ENCODE results near the gene CUTA. TPM values are rescaled to one million over a fixed set of nuclear protein-coding genes. Genes with fewer than 3 reads are reported as not detected.

The CUTA gene
- total and polyA plus RNA-seq, 8 donors: 12.8 to 233 (median 133) TPM

DNA sequence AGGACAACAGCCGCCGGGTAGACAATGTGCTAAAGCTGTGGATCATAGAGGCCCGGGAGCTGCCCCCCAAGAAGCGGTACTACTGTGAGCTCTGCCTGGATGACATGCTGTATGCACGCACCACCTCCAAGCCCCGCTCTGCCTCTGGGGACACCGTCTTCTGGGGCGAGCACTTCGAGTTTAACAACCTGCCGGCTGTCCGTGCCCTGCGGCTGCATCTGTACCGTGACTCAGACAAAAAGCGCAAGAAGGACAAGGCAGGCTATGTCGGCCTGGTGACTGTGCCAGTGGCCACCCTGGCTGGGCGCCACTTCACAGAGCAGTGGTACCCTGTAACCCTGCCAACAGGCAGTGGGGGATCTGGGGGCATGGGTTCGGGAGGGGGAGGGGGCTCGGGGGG, 19.8 kb upstream of the CUTA start:
- intact Hi-C loops (cut with DNase I; ENCODE audit: low total_unique reads): no loop called here
- H3K9me3 ChIP-seq: no peaks in the 10 kb centered on the region
- peaks cover 26 to 78% (median 70%) of the 10 kb centered on the region in 4 donors for H3K36me3 ChIP-seq
- WGBS, 5 donors: 95 to 97% (median 96%) methylated on average over 17 to 18 of the region's 18 CpGs
- TF ChIP-seq CTCF (IDR thresholded peaks at IDR 0.05) (no peak), POLR2AphosphoS5 (IDR thresholded peaks at IDR 0.05) (no peak), EP300 (IDR thresholded peaks at IDR 0.05) (no peak), POLR2A (IDR thresholded peaks at IDR 0.05) (no peak)
- no peak overlapping the region for H3K27ac ChIP-seq
- H3K4me1 ChIP-seq: peaks cover 0 to 18% (median 6%) of the 10 kb centered on the region in 4 donors
- H3K27me3 ChIP-seq: no peaks in the 10 kb centered on the region
- no peak for DNase-seq
- H3K4me3 ChIP-seq: no peak overlapping the region

GRCh38 chr6:33434961-33435360, 17.1 kb upstream of the CUTA start:
- Histone ChIP-seq H3K36me3 (peaks cover 23 to 57% (median 44%) of the 10 kb centered on the region in 4 donors), H3K27ac (no peak overlapping the region), H3K27me3 (no peaks in the 10 kb centered on the region), H3K9me3 (no peaks in the 10 kb centered on the region), H3K4me1 (peaks cover 12 to 44% (median 27%) of the 10 kb centered on the region in 4 donors), H3K4me3 (no peak overlapping the region)
- TF ChIP-seq POLR2AphosphoS5 (IDR thresholded peaks at IDR 0.05) (no peak), EP300 (IDR thresholded peaks at IDR 0.05) (no peak), POLR2A (IDR thresholded peaks at IDR 0.05) (no peak), CTCF (IDR thresholded peaks at IDR 0.05) (no peak)
- WGBS, 5 donors: 83 to 98% (median 91%) methylated on average over 4 of the region's 4 CpGs
- DNase-seq: no peak
- intact Hi-C loops (cut with DNase I; ENCODE audit: low total_unique reads): no loop called here

GRCh38 chr6:33433544-33434191, 15.8 kb upstream of the CUTA start:
- peaks cover 17 to 57% (median 35%) of the 10 kb centered on the region in 4 donors for H3K4me1 ChIP-seq
- no peak for TF ChIP-seq CTCF (IDR thresholded peaks at IDR 0.05)
- TF ChIP-seq EP300 (IDR thresholded peaks at IDR 0.05): no peak
- intact Hi-C loops (cut with DNase I; ENCODE audit: low total_unique reads): no loop called here
- peaks cover 23 to 48% (median 38%) of the 10 kb centered on the region in 4 donors for H3K36me3 ChIP-seq
- DNase-seq: peak in 1 of 2 donors; percentile 84
- H3K4me3 ChIP-seq: no peak overlapping the region
- H3K27me3 ChIP-seq: no peaks in the 10 kb centered on the region
- WGBS, 5 donors: 40 to 64% (median 41%) methylated on average over 11 to 16 of the region's 17 CpGs
- peak overlapping the region in 3 of 5 donors; percentile 46 to 82 (median 51) for H3K27ac ChIP-seq
- H3K9me3 ChIP-seq: no peaks in the 10 kb centered on the region

DNA sequence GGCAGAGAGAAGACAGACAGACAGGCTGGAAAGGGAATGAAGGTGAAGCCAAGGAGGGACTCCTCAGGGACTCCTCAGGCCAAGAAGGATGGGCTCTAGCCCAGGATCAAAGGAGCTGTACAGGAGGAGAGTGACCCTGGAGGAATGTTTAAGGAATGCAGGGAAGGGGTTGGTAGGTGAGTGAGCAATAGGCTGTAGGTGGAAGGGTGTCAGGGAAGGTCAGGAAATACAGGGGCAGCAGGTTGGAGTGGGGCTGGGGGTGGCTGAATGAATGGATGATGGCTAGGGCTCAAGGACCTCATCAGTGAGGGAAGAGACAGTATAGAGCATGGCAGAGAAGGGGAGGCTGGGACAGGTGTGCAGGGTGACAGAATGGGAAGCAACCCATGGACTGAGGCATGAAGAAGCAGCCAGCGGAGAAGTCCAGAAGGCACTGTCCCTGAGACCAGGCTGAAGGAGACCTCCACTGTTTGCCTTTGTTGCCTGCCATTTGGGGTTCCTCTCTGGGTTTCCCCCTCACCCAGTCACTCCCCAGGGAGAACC, 15.2 kb upstream of the CUTA start:
- Histone ChIP-seq H3K4me3 (no peak overlapping the region), H3K4me1 (peaks cover 18 to 63% (median 40%) of the 10 kb centered on the region in 4 donors), H3K9me3 (no peaks in the 10 kb centered on the region), H3K27me3 (no peaks in the 10 kb centered on the region), H3K27ac (peak overlapping the region in 3 of 5 donors; percentile 46 to 82 (median 51)), H3K36me3 (peaks cover 21 to 42% (median 32%) of the 10 kb centered on the region in 4 donors)
- TF ChIP-seq CTCF (IDR thresholded peaks at IDR 0.05) (no peak), POLR2A (IDR thresholded peaks at IDR 0.05) (no peak), EP300 (IDR thresholded peaks at IDR 0.05) (no peak), POLR2AphosphoS5 (IDR thresholded peaks at IDR 0.05) (no peak)
- 86 to 100% (median 91%) methylated on average over 1 of the region's 1 CpG for WGBS, 5 donors
- intact Hi-C loops (cut with DNase I; ENCODE audit: low total_unique reads): no loop called here
- no peak for DNase-seq
